Brain microvascular endothelial cell (primary cell): ENCODE data around the gene CYP2A13.
"Not testable (repeated sequence)": the region's sequence is repeated elsewhere in the genome, so short reads cannot be mapped to it uniquely, and the experiment has no call there.

ENCODE experiments used
- DNase-seq: peaks from one replicate; pipeline ENCODE4 v3.0.0-alpha.2; 2020
- H3K27ac ChIP-seq: fragments of 250-450 bp; sonication (Bioruptor Pico); 2 replicates; pipeline ENCODE4 v1.5.1; 2020; ENCODE audit warnings: mild to moderate bottlenecking, moderate library complexity
- H3K27me3 ChIP-seq: fragments of 250-450 bp; sonication (Bioruptor Pico); replicated peaks from 2 replicates; pipeline ENCODE4 v1.5.1; 2020; ENCODE audit warnings: mild to moderate bottlenecking
- H3K36me3 ChIP-seq: fragments of 250-450 bp; sonication (Bioruptor Pico); replicated peaks from 2 replicates; pipeline ENCODE4 v1.5.1; 2020; ENCODE audit warnings: mild to moderate bottlenecking
- H3K4me3 ChIP-seq: 2 replicates; pipeline ENCODE4 v1.5.1; 2011; ENCODE audit warnings: low read depth, mild to moderate bottlenecking, control low read depth, low read length, moderate library complexity
- in situ Hi-C: cut with HindIII; loops from 2 replicates; pipeline ENCODE4 v1.10.0; 2017; ENCODE audit warnings: low sequenced_read_pairs, low pct_ligation_motif_present
- TF ChIP-seq, protein P1 (sequence below): IDR thresholded peaks from 2 replicates; pipeline ENCODE4 v1.5.1; 2011; ENCODE audit warnings: low read depth, mild to moderate bottlenecking, moderate library complexity, low read length, control low read depth, inconsistent platforms; ENCODE audit errors: missing control alignments

CYP2A13 gene

GRCh38 chr19:41097302-41097701, 9.1 kb downstream of the CYP2A13 start:
- Histone ChIP-seq H3K27me3 (no peaks in the 10 kb centered on the region), H3K4me3 (no peak overlapping the region), H3K36me3 (no peaks in the 10 kb centered on the region), H3K27ac (no peak overlapping the region)
- DNase-seq, result no peak
- TF ChIP-seq, protein P1, sequence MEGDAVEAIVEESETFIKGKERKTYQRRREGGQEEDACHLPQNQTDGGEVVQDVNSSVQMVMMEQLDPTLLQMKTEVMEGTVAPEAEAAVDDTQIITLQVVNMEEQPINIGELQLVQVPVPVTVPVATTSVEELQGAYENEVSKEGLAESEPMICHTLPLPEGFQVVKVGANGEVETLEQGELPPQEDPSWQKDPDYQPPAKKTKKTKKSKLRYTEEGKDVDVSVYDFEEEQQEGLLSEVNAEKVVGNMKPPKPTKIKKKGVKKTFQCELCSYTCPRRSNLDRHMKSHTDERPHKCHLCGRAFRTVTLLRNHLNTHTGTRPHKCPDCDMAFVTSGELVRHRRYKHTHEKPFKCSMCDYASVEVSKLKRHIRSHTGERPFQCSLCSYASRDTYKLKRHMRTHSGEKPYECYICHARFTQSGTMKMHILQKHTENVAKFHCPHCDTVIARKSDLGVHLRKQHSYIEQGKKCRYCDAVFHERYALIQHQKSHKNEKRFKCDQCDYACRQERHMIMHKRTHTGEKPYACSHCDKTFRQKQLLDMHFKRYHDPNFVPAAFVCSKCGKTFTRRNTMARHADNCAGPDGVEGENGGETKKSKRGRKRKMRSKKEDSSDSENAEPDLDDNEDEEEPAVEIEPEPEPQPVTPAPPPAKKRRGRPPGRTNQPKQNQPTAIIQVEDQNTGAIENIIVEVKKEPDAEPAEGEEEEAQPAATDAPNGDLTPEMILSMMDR, result no peak
- in situ Hi-C loops, result no loop called here

DNA sequence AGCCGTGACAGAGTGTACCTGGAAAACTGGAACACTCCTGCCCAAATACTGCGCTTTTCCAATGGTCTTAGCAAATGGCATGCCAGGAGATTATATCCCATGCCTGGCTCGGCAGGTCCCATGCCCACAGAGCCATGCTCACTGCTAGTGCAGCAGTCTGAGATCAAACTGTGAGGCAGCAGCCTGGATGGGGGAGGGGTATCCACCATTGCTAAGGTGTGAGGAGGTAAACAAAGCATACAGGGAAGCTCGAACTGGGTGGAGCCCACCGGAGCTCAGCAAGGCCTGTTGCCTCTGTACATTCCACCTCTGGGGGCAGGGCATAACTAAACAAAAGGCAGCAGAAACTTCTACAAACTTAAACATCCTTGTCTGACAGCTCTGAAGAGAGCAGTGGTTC, 10.5 kb downstream of the CYP2A13 start:
- no peaks in the 10 kb centered on the region for H3K27me3 ChIP-seq
- H3K36me3 ChIP-seq, result no peaks in the 10 kb centered on the region
- in situ Hi-C loops, result no loop called here
- DNase-seq, result no peak
- no peak overlapping the region for H3K4me3 ChIP-seq
- TF ChIP-seq, protein P1, result no peak
- H3K27ac ChIP-seq, result no peak overlapping the region

- H3K27ac ChIP-seq, H3K27me3 ChIP-seq, H3K4me3 ChIP-seq, in situ Hi-C loops, H3K36me3 ChIP-seq, DNase-seq: not testable (repeated sequence)
Observed at GRCh38 chr19:41102210-41102609, 14.0 kb downstream of the CYP2A13 start.

- Histone ChIP-seq H3K27ac (no peak overlapping the region), H3K36me3 (no peaks in the 10 kb centered on the region), H3K27me3 (no peaks in the 10 kb centered on the region), H3K4me3 (no peak overlapping the region)
- in situ Hi-C loops, result no loop called here
- TF ChIP-seq, protein P1, result no peak
- DNase-seq, result no peak
Observed at GRCh38 chr19:41106177-41106576, 17.9 kb downstream of the CYP2A13 start.

- TF ChIP-seq, protein P1, result no peak
- Histone ChIP-seq H3K4me3 (no peak overlapping the region), H3K36me3 (no peaks in the 10 kb centered on the region), H3K27me3 (no peaks in the 10 kb centered on the region), H3K27ac (no peak overlapping the region)
- no peak for DNase-seq
- in situ Hi-C loops, result no loop called here
Observed at GRCh38 chr19:41111296-41111695, 23.0 kb downstream of the CYP2A13 start.

- no peak for DNase-seq
- TF ChIP-seq, protein P1, result no peak
- Histone ChIP-seq H3K4me3 (no peak overlapping the region), H3K27me3 (no peaks in the 10 kb centered on the region), H3K36me3 (no peaks in the 10 kb centered on the region), H3K27ac (no peak overlapping the region)
- in situ Hi-C loops, result no loop called here
Observed at GRCh38 chr19:41111750-41112295, 23.6 kb downstream of the CYP2A13 start.
